Measurements from ENCODE around the gene PHF23.
A peak's percentile ranks its signal among the peaks of the same experiment; 100 is the strongest.

The PHF23 gene

DNA sequence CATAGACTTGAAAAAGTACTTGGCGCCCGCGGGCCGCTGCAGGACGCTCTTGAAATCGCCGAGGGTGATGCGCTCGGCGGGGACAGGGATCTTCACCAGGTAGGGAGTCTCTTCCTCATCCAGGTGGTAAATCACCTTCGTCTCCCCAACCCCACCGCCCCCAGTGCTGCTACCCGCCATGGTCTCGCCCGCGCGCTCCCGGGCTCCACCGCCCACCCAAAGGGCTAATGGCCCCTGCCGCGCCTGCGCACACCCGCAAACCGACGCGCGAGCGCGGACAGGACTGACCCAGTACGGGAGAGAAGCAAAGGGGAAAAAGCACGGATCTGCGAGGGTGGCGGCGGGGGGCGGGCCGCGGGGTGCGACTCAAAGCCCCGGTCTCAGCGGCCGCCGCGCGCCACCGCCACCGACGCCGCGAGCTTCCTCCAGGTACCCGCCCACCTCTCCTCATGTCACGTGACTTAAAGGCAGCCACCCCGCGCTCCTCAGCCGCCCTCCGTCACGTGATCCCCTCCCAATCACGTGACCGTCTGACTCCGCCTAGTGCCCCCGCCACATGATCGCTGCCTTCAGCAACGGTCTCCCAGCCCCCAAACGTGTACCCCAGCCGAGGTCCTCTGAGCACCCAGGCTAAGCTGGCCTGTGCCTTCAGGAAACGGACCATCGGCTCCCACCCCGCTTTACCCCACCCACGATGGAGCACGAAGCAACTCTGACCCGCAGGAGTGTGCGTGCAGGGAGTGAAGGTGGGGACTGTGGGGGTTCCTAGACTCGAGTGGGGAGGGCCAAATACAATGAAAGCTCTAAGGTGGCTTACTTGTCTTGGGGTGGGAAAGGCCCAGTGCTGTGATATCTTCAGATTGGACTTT is 4.9 kb downstream of the PHF23 start, which contains the start of gene DVL2:
Gene DVL2 (minus strand): TSS at position 435 of the 869 bp plus-strand sequence. CDS start 255 bp downstream, at position 180.
- POLR2A ChIA-PET: interaction anchor here (0.7 to 1.9 kb wide), 4 partner anchors 8 to 16 kb away, joined by 3 to 11 read pairs (median 4); partner anchors contain the start of genes ACADVL, DLG4 and GABARAP
- WGBS (ENCODE audit: insufficient coverage): 0% methylated on average over 62 of the region's 72 CpGs

GRCh38 chr17:7233701-7234082 is 5.6 kb downstream of the PHF23 start:
- WGBS (ENCODE audit: insufficient coverage): 0% methylated on average over 7 of the region's 9 CpGs
- peaks cover 5 to 53% (median 38%) of the 10 kb centered on the region in 4 experiments for H3K4me1 ChIP-seq (ENCODE audit: control extremely low read depth in 1 of 4, control insufficient read depth in 4 of 4, insufficient read depth in 4 of 4, low read length in 3 of 4)
- no peak for DNase-seq
- ChIA-PET POLR2A (interaction anchor here (0.7 to 1.9 kb wide), 4 partner anchors 9 to 17 kb away, joined by 3 to 11 read pairs (median 4); partner anchors contain the start of genes ACADVL, DLG4 and GABARAP), CTCF (interaction anchor here (0.9 to 10.2 kb wide), 4 partner anchors 8 to 20 kb away, joined by 3 to 75 read pairs (median 5); partner anchors contain the start of genes ACADVL, DLG4 and GABARAP)
- peak overlapping the region; percentile 70 to 97 (median 87) for H3K4me3 ChIP-seq (ENCODE audit: control insufficient read depth in 1 of 7, extremely low read depth in 1 of 7, insufficient read depth in 4 of 7, low read depth in 2 of 7, low read length in 6 of 7)
- no peaks in the 10 kb centered on the region for H3K27me3 ChIP-seq (replicated peaks in 2 of 5; ENCODE audit: control insufficient read depth in 4 of 5, insufficient read depth in 5 of 5, low read length in 4 of 5)
- peak overlapping the region; percentile 74 to 89 for H3K27ac ChIP-seq (ENCODE audit: insufficient read depth in 1 of 2, low read depth in 1 of 2, low read length in 2 of 2, poor library complexity in 1 of 2, severe bottlenecking in 2 of 2)
- H3K9me3 ChIP-seq (ENCODE audit: control extremely low read depth in 1 of 5, control insufficient read depth in 4 of 5, insufficient read depth in 2 of 5, low read depth in 1 of 5, low read length in 4 of 5): no peaks in the 10 kb centered on the region
- H3K36me3 ChIP-seq (ENCODE audit: control insufficient read depth in 4 of 4, insufficient read depth in 4 of 4, low read length in 3 of 4): peaks cover 0 to 53% (median 28%) of the 10 kb centered on the region in 4 experiments

More for the DNA sequence above, 4.9 kb downstream of the PHF23 start, which contains the start of gene DVL2:
- H3K4me1 ChIP-seq (ENCODE audit: control extremely low read depth in 1 of 4, control insufficient read depth in 4 of 4, insufficient read depth in 4 of 4, low read length in 3 of 4): peaks cover 5 to 53% (median 38%) of the 10 kb centered on the region in 4 experiments
- peaks cover 0 to 47% (median 24%) of the 10 kb centered on the region in 4 experiments for H3K36me3 ChIP-seq (ENCODE audit: control insufficient read depth in 4 of 4, insufficient read depth in 4 of 4, low read length in 3 of 4)
- peak; percentile 94 to 97 (median 97) for DNase-seq
- H3K9me3 ChIP-seq (ENCODE audit: control extremely low read depth in 1 of 5, control insufficient read depth in 4 of 5, insufficient read depth in 2 of 5, low read depth in 1 of 5, low read length in 4 of 5): no peaks in the 10 kb centered on the region
- peak within 1 kb of the TSS; percentile 74 to 89 for H3K27ac ChIP-seq (ENCODE audit: insufficient read depth in 1 of 2, low read depth in 1 of 2, low read length in 2 of 2, poor library complexity in 1 of 2, severe bottlenecking in 2 of 2)
- CTCF ChIA-PET: interaction anchor here (1.1 to 10.2 kb wide), 5 partner anchors 9 to 20 kb away, joined by 3 to 75 read pairs (median 4); partner anchors contain the start of genes ACADVL, DLG4 and GABARAP
- peak within 1 kb of the TSS; percentile 70 to 97 (median 87) for H3K4me3 ChIP-seq (ENCODE audit: control insufficient read depth in 1 of 7, extremely low read depth in 1 of 7, insufficient read depth in 4 of 7, low read depth in 2 of 7, low read length in 6 of 7)
- no peaks in the 10 kb centered on the region for H3K27me3 ChIP-seq (replicated peaks in 2 of 5; ENCODE audit: control insufficient read depth in 4 of 5, insufficient read depth in 5 of 5, low read length in 4 of 5)

DNA sequence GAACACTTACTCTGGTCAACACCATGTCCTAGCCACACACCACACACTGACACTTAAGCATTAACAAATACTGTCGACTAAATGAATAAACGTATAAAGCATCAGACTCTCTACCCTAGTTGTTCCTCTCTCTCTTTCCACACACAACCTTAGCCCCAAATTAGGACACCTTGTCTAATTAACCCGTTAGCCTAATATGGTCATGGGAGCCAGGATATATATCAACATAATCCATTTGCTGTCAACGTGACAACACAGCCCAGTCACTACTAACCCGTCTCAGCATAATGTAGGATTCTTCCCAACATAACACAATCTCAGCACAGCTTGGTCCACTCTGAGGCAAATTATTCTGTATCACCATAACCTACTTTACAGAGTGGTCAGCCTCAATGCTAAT is 7.1 kb downstream of the PHF23 start:
- H3K4me3 ChIP-seq (ENCODE audit: control insufficient read depth in 1 of 7, extremely low read depth in 1 of 7, insufficient read depth in 4 of 7, low read depth in 2 of 7, low read length in 6 of 7): peak overlapping the region in 2 of 7 experiments; percentile 20 to 82
- no peak for DNase-seq
- WGBS (ENCODE audit: insufficient coverage): 91% methylated on average over 4 of the region's 5 CpGs
- H3K27me3 ChIP-seq (replicated peaks in 2 of 5; ENCODE audit: control insufficient read depth in 4 of 5, insufficient read depth in 5 of 5, low read length in 4 of 5): no peaks in the 10 kb centered on the region
- H3K27ac ChIP-seq (ENCODE audit: insufficient read depth in 1 of 2, low read depth in 1 of 2, low read length in 2 of 2, poor library complexity in 1 of 2, severe bottlenecking in 2 of 2): no peak overlapping the region
- H3K4me1 ChIP-seq (ENCODE audit: control extremely low read depth in 1 of 4, control insufficient read depth in 4 of 4, insufficient read depth in 4 of 4, low read length in 3 of 4): peaks cover under 1 to 49% (median 33%) of the 10 kb centered on the region in 4 experiments
- ChIA-PET CTCF (interaction anchor here (1.2 to 10.2 kb wide), 2 partner anchors 8 to 12 kb away, joined by 3 to 75 read pairs; partner anchors contain the start of genes ACADVL and DLG4), POLR2A (no interaction called here)
- no peaks in the 10 kb centered on the region for H3K9me3 ChIP-seq (ENCODE audit: control extremely low read depth in 1 of 5, control insufficient read depth in 4 of 5, insufficient read depth in 2 of 5, low read depth in 1 of 5, low read length in 4 of 5)
- peaks cover 4 to 65% (median 36%) of the 10 kb centered on the region in 4 experiments for H3K36me3 ChIP-seq (ENCODE audit: control insufficient read depth in 4 of 4, insufficient read depth in 4 of 4, low read length in 3 of 4)

GRCh38 chr17:7229504-7229903 is 9.8 kb downstream of the PHF23 start:
- no peak for DNase-seq
- ChIA-PET CTCF (interaction anchor here (1.3 to 10.2 kb wide), 2 partner anchors 9 to 15 kb away, joined by 3 to 75 read pairs; partner anchors contain the start of genes ACADVL and DLG4), POLR2A (no interaction called here)
- no peak overlapping the region for H3K4me3 ChIP-seq (ENCODE audit: control insufficient read depth in 1 of 7, extremely low read depth in 1 of 7, insufficient read depth in 4 of 7, low read depth in 2 of 7, low read length in 6 of 7)
- H3K27me3 ChIP-seq (replicated peaks in 2 of 5; ENCODE audit: control insufficient read depth in 4 of 5, insufficient read depth in 5 of 5, low read length in 4 of 5): no peaks in the 10 kb centered on the region
- H3K4me1 ChIP-seq (ENCODE audit: control extremely low read depth in 1 of 4, control insufficient read depth in 4 of 4, insufficient read depth in 4 of 4, low read length in 3 of 4): peaks cover 0 to 23% (median 17%) of the 10 kb centered on the region in 4 experiments
- H3K27ac ChIP-seq (ENCODE audit: insufficient read depth in 1 of 2, low read depth in 1 of 2, low read length in 2 of 2, poor library complexity in 1 of 2, severe bottlenecking in 2 of 2): no peak overlapping the region
- peaks cover 9 to 65% (median 43%) of the 10 kb centered on the region in 4 experiments for H3K36me3 ChIP-seq (ENCODE audit: control insufficient read depth in 4 of 4, insufficient read depth in 4 of 4, low read length in 3 of 4)
- H3K9me3 ChIP-seq (ENCODE audit: control extremely low read depth in 1 of 5, control insufficient read depth in 4 of 5, insufficient read depth in 2 of 5, low read depth in 1 of 5, low read length in 4 of 5): no peaks in the 10 kb centered on the region
- WGBS (ENCODE audit: insufficient coverage): 97% methylated on average over 14 of the region's 19 CpGs

DNA sequence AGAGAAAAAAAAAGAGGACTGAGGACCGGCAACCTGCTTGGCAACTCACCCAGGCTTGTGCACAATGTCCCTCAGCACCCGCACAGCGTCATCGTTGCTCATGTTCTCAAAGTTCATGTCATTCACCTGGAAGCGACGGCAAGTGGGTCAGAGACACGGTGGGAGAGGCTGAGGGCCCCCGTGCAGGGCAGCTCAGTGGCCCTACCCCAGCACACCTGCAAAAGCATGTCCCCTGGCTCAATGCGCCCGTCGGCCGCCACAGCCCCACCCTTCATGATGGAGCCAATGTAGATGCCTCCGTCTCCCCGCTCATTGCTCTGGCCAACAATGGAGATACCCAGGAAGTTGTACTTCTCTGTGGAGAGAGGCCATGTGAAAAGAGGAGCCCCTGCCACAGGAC is 10.3 kb downstream of the PHF23 start:
- no peak overlapping the region for H3K27ac ChIP-seq (ENCODE audit: insufficient read depth in 1 of 2, low read depth in 1 of 2, low read length in 2 of 2, poor library complexity in 1 of 2, severe bottlenecking in 2 of 2)
- peaks cover 0 to 21% (median 16%) of the 10 kb centered on the region in 4 experiments for H3K4me1 ChIP-seq (ENCODE audit: control extremely low read depth in 1 of 4, control insufficient read depth in 4 of 4, insufficient read depth in 4 of 4, low read length in 3 of 4)
- WGBS (ENCODE audit: insufficient coverage): 98% methylated on average over 10 of the region's 14 CpGs
- POLR2A ChIA-PET: no interaction called here
- H3K27me3 ChIP-seq (replicated peaks in 2 of 5; ENCODE audit: control insufficient read depth in 4 of 5, insufficient read depth in 5 of 5, low read length in 4 of 5): no peaks in the 10 kb centered on the region
- no peaks in the 10 kb centered on the region for H3K9me3 ChIP-seq (ENCODE audit: control extremely low read depth in 1 of 5, control insufficient read depth in 4 of 5, insufficient read depth in 2 of 5, low read depth in 1 of 5, low read length in 4 of 5)
- peaks cover 9 to 69% (median 46%) of the 10 kb centered on the region in 4 experiments for H3K36me3 ChIP-seq (ENCODE audit: control insufficient read depth in 4 of 4, insufficient read depth in 4 of 4, low read length in 3 of 4)
- no peak overlapping the region for H3K4me3 ChIP-seq (ENCODE audit: control insufficient read depth in 1 of 7, extremely low read depth in 1 of 7, insufficient read depth in 4 of 7, low read depth in 2 of 7, low read length in 6 of 7)
- no peak for DNase-seq
- CTCF ChIA-PET: interaction anchor here (10.2 kb wide), 1 partner anchor 9 kb away, joined by 75 read pairs; the partner anchor contains the start of genes ACADVL and DLG4

- DNase-seq: no peak
- H3K36me3 ChIP-seq (ENCODE audit: control insufficient read depth in 4 of 4, insufficient read depth in 4 of 4, low read length in 3 of 4): peaks cover 13 to 88% (median 64%) of the 10 kb centered on the region in 4 experiments
- WGBS (ENCODE audit: insufficient coverage): 97% methylated on average over 29 of the region's 31 CpGs
- POLR2A ChIA-PET: no interaction called here
- H3K9me3 ChIP-seq (ENCODE audit: control extremely low read depth in 1 of 5, control insufficient read depth in 4 of 5, insufficient read depth in 2 of 5, low read depth in 1 of 5, low read length in 4 of 5): no peaks in the 10 kb centered on the region
- no peak overlapping the region for H3K4me3 ChIP-seq (ENCODE audit: control insufficient read depth in 1 of 7, extremely low read depth in 1 of 7, insufficient read depth in 4 of 7, low read depth in 2 of 7, low read length in 6 of 7)
- CTCF ChIA-PET: interaction anchor here (1.0 kb wide), 1 partner anchor 29 kb away, joined by 3 read pairs; no protein-coding TSS in a partner anchor
- no peaks in the 10 kb centered on the region for H3K27me3 ChIP-seq (replicated peaks in 2 of 5; ENCODE audit: control insufficient read depth in 4 of 5, insufficient read depth in 5 of 5, low read length in 4 of 5)
- H3K4me1 ChIP-seq (ENCODE audit: control extremely low read depth in 1 of 4, control insufficient read depth in 4 of 4, insufficient read depth in 4 of 4, low read length in 3 of 4): peaks cover 0 to 5% (median 1%) of the 10 kb centered on the region in 4 experiments
- H3K27ac ChIP-seq (ENCODE audit: insufficient read depth in 1 of 2, low read depth in 1 of 2, low read length in 2 of 2, poor library complexity in 1 of 2, severe bottlenecking in 2 of 2): no peak overlapping the region
These were observed 12.2 kb downstream of the PHF23 start for GRCh38 chr17:7226721-7227710.
